ENCODE results near the gene PRXL2A.

- TF ChIP-seq EP300 (IDR thresholded peaks at IDR 0.05; ENCODE audit: low read depth) (no peak), CTCF (IDR thresholded peaks at IDR 0.05) (no peak), POLR2A (IDR thresholded peaks at IDR 0.05) (no peak)
Observed at GRCh38 chr10:80476685-80477084, 68.3 kb downstream of the PRXL2A start.
